ENCODE measurements around the gene TSHZ2.

GRCh38 chr20:53073636-53074415 is 101.7 kb downstream of the TSHZ2 start:
- no peak for TF ChIP-seq CTCF (IDR thresholded peaks at IDR 0.05)
- no peak for TF ChIP-seq POLR2A (IDR thresholded peaks at IDR 0.05)
- TF ChIP-seq POLR2AphosphoS5 (IDR thresholded peaks at IDR 0.05): no peak
- TF ChIP-seq EP300 (IDR thresholded peaks at IDR 0.05; ENCODE audit: low read depth): no peak
